Fibroblast of pulmonary artery (primary cell): ENCODE results near the gene ANK2.

Source experiments
- DNase-seq: peaks from one replicate; pipeline ENCODE4 v3.0.0-alpha.2; 2010; ENCODE audit warnings: low read depth
- H3K4me3 ChIP-seq: replicated peaks from 2 replicates; pipeline ENCODE4 v1.5.1; 2011; ENCODE audit warnings: low read depth, mild to moderate bottlenecking, control low read depth, low read length, moderate library complexity
- TF ChIP-seq, protein P1 (sequence below): IDR thresholded peaks from 2 replicates; pipeline ENCODE4 v1.5.1; 2011; ENCODE audit warnings: mild to moderate bottlenecking, control low read depth, low read length, inconsistent platforms; ENCODE audit errors: missing control alignments

ANK2 gene

DNA sequence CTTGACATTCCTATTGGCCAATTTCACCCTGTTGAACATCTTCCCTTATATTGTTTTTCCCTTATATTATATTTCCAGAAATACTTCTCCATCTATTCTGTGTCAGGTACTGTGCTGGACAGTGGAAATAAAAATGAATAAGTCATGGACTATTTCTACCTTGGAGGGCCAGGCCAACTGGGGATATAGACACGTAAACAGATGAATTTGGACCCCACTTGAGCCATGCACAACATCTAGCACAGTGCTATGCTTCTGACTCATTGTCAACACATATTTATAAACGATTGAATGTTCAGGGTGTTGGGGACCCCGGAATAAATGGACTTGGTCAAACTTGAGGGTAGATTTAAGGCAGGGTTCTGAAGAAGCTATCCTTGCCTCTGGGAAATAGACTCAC, 111.1 kb downstream of the ANK2 start:
- no peak for DNase-seq
- TF ChIP-seq, protein P1, sequence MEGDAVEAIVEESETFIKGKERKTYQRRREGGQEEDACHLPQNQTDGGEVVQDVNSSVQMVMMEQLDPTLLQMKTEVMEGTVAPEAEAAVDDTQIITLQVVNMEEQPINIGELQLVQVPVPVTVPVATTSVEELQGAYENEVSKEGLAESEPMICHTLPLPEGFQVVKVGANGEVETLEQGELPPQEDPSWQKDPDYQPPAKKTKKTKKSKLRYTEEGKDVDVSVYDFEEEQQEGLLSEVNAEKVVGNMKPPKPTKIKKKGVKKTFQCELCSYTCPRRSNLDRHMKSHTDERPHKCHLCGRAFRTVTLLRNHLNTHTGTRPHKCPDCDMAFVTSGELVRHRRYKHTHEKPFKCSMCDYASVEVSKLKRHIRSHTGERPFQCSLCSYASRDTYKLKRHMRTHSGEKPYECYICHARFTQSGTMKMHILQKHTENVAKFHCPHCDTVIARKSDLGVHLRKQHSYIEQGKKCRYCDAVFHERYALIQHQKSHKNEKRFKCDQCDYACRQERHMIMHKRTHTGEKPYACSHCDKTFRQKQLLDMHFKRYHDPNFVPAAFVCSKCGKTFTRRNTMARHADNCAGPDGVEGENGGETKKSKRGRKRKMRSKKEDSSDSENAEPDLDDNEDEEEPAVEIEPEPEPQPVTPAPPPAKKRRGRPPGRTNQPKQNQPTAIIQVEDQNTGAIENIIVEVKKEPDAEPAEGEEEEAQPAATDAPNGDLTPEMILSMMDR = no peak
- no peak overlapping the region for H3K4me3 ChIP-seq

- DNase-seq = no peak
- TF ChIP-seq, protein P1 = no peak
- no peak overlapping the region for H3K4me3 ChIP-seq
Observed at GRCh38 chr4:113162089-113162488, 112.6 kb downstream of the ANK2 start.

DNA sequence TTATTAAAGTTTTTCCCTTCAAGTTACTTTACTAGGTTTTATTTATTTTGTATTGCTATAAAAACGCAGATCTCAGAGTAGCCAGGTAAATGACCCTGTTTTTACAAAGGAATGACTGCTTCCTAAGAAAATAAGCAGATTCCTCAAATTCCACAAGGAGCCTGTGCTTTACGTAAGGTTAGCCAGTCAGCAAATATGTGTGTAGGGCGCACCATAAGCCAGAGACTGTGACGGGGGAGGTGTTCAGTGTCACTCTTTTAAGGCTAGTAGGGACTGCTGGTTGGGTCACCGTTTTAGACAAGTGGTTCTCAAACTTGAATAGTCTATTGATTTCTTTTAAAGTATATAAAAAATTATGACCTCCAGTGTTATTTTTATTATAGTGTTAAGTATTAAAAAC, 119.9 kb downstream of the ANK2 start:
- no peak for DNase-seq
- H3K4me3 ChIP-seq = no peak overlapping the region
- TF ChIP-seq, protein P1 = no peak

DNA sequence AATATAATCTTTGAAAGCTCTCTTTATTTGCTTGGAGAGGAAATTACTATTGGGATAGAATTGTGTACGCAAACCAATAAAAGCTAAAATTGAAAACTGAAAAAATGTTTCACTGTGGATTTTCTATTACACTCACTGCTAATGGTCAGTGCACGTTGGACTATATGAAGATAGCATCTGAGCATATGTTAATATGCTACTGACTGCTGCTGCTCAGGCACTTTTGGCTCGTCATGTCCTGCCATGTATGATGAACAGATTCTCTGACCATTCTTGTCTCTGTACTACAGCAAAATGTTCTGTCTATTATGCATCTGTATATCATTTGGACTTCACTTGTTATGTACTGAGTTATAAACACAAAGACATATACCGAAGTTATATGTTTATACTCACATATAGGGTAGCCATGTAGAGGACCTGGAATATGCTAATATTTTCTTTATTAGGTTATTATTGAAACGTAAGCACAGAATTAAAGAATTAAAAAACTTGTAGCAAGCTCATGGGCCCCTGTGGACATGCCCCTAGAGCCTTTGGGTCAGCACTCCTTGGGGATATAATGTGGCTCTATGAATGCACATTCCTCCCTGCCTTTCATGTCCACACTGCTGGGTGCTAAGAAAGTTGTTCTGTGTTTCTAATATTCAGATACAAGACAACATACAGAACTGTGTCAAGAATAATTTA, 120.8 kb downstream of the ANK2 start:
- no peak overlapping the region for H3K4me3 ChIP-seq
- TF ChIP-seq, protein P1 = no peak
- DNase-seq = no peak

GRCh38 chr4:113170805-113171468, 121.5 kb downstream of the ANK2 start:
- TF ChIP-seq, protein P1 = no peak
- DNase-seq = no peak

DNA sequence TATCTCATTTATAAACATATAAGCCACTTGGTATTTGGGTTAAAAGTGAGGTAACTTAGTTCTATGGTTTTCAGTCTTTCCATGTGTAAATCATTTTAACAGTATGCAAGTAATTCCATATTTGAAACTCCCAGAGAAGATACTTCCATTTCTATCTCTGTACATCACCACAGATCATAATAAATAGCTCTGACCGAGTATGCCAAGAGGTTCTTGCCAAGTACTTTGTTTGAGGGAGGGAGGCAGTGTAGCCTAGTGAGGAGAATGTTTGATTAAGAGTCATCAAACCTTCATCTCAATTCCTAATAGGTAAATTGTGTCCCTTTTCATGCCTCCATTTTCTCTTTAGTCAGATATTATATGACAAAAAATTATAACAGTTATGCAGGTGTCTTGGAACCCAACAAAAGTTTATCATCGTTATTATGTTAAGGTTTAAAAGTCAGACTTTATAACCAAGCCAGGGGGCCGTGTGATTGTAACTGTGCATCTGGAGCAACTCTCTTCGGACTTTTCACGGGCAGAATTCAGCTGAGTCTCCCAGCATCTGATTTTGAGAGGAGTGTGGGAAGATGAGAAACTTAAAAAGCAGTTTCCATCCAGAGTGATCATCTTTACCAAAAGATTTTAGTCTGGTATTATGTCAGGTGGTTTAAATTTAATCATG, 123.8 kb downstream of the ANK2 start:
- DNase-seq = no peak
- TF ChIP-seq, protein P1 = no peak
- H3K4me3 ChIP-seq = no peak overlapping the region

More at GRCh38 chr4:113170805-113171468, 121.5 kb downstream of the ANK2 start:
- no peak overlapping the region for H3K4me3 ChIP-seq
